ENCODE results near the gene ZNF888.
"Not testable (repeated sequence)": the region's sequence is repeated elsewhere in the genome, so short reads cannot be mapped to it uniquely, and the experiment has no call there.

GRCh38 chr19:52872996-52873395 is 50.2 kb downstream of the ZNF888 start:
- TF ChIP-seq ZFP69B (tag by site-specific recombination; IDR thresholded peaks at IDR 0.05); CTCF (tag by site-specific recombination; IDR thresholded peaks at IDR 0.05); ZNF776 (tag by site-specific recombination; IDR thresholded peaks at IDR 0.05; ENCODE audit: borderline replicate concordance); YY1 (tag by site-specific recombination; IDR thresholded peaks at IDR 0.05): not testable (repeated sequence)
- TF ChIP-seq, protein P1, sequence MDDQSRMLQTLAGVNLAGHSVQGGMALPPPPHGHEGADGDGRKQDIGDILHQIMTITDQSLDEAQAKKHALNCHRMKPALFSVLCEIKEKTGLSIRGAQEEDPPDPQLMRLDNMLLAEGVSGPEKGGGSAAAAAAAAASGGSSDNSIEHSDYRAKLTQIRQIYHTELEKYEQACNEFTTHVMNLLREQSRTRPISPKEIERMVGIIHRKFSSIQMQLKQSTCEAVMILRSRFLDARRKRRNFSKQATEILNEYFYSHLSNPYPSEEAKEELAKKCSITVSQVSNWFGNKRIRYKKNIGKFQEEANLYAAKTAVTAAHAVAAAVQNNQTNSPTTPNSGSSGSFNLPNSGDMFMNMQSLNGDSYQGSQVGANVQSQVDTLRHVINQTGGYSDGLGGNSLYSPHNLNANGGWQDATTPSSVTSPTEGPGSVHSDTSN (CRISPR knock-in tag; IDR thresholded peaks at IDR 0.05): not testable (repeated sequence)
- TF ChIP-seq, protein P2, sequence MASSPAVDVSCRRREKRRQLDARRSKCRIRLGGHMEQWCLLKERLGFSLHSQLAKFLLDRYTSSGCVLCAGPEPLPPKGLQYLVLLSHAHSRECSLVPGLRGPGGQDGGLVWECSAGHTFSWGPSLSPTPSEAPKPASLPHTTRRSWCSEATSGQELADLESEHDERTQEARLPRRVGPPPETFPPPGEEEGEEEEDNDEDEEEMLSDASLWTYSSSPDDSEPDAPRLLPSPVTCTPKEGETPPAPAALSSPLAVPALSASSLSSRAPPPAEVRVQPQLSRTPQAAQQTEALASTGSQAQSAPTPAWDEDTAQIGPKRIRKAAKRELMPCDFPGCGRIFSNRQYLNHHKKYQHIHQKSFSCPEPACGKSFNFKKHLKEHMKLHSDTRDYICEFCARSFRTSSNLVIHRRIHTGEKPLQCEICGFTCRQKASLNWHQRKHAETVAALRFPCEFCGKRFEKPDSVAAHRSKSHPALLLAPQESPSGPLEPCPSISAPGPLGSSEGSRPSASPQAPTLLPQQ (tag by site-specific recombination; IDR thresholded peaks at IDR 0.05): not testable (repeated sequence)
